IMR-90 (cell line): Measurements from ENCODE around the gene CD164L2. TPM values are rescaled to one million over a fixed set of nuclear protein-coding genes. Genes with fewer than 3 reads are reported as not detected.
A peak's percentile ranks its signal among the peaks of the same experiment; 100 is the strongest.

Experiments
- ATAC-seq: fragments of 200-7000 bp; cut with Tn5 transposase; 2 replicates; pipeline ENCODE4 v1.9.1; 2020; ENCODE audit warnings: low read depth, mild to moderate bottlenecking, moderate library complexity
- BruUV-seq: library from RNA; stranded (reverse); fragments of 400-500 nt; replicated peaks from 2 replicates; lab custom pipeline; 2021; lab: Mats Ljungman, UMichigan
- CTCF ChIA-PET: fragments of 300-600 bp; formaldehyde crosslinking; extraction: SDS; loops from one replicate; lab custom pipeline; 2021; ENCODE audit warnings: antibody characterized with exemption; lab: Yijun Ruan, JAX
- POLR2A ChIA-PET: fragments of 300-600 bp; sonication (Branson Sonifier 250); formaldehyde crosslinking; loops from one replicate; lab custom pipeline; 2022; ENCODE audit warnings: antibody characterized with exemption; ENCODE audit not compliant: unreplicated experiment; lab: Charles Lee
- DNase-seq: peaks from one replicate; pipeline ENCODE4 v3.0.0; 2013
- H2AFZ ChIP-seq: replicated peaks from 2 replicates; pipeline ENCODE3; 2013; ENCODE audit warnings: low read length, mild to moderate bottlenecking; ENCODE audit not compliant: poor library complexity
- H2AK5ac ChIP-seq: 2 replicates; pipeline ENCODE4 v1.6.1; 2013; ENCODE audit warnings: low read depth, low read length, inconsistent platforms
- H2AK9ac ChIP-seq: replicated peaks from 2 replicates; pipeline ENCODE3; 2013; ENCODE audit warnings: mild to moderate bottlenecking, low read depth, low read length, moderate library complexity; ENCODE audit not compliant: poor library complexity
- H2BK120ac ChIP-seq: 2 replicates; pipeline ENCODE4 v1.6.1; 2013; ENCODE audit warnings: low read depth, low read length, inconsistent platforms
- H2BK15ac ChIP-seq: 3 replicates; pipeline ENCODE4 v1.6.1; 2013; ENCODE audit warnings: low read depth, low read length, inconsistent platforms
- H2BK20ac ChIP-seq: 2 replicates; pipeline ENCODE4 v1.6.1; 2013; ENCODE audit warnings: low read depth, mild to moderate bottlenecking, inconsistent platforms, low read length, moderate library complexity
- H2BK5ac ChIP-seq: 2 replicates; pipeline ENCODE4 v1.6.1; 2013; ENCODE audit warnings: mild to moderate bottlenecking, low read depth, low read length, inconsistent platforms; ENCODE audit not compliant: poor library complexity, severe bottlenecking
- H3K14ac ChIP-seq: replicated peaks from 2 replicates; pipeline ENCODE4 v1.6.1; 2013; ENCODE audit warnings: low read depth, low read length, inconsistent platforms
- H3K18ac ChIP-seq: 2 replicates; pipeline ENCODE4 v1.6.1; 2013; ENCODE audit warnings: low read depth, low read length, control low read depth
- H3K23ac ChIP-seq: 2 replicates; pipeline ENCODE4 v1.6.1; 2013; ENCODE audit warnings: low read depth, low read length, inconsistent platforms
- H3K27ac ChIP-seq: 2 replicates; pipeline ENCODE4 v1.5.1; 2013; ENCODE audit warnings: mild to moderate bottlenecking, control low read depth, low read length; ENCODE audit not compliant: insufficient read depth
- H3K27me3 ChIP-seq: 2 replicates; pipeline ENCODE4 v1.6.1; 2013; ENCODE audit warnings: low read length; ENCODE audit not compliant: control insufficient read depth, insufficient read depth
- H3K36me3 ChIP-seq: 2 replicates; pipeline ENCODE4 v1.6.1; 2013; ENCODE audit warnings: low read length, mixed read lengths; ENCODE audit not compliant: control insufficient read depth, insufficient read depth
- H3K4ac ChIP-seq: 2 replicates; pipeline ENCODE4 v1.6.1; 2013; ENCODE audit warnings: low read depth, low read length, inconsistent platforms
- H3K4me1 ChIP-seq: 2 replicates; pipeline ENCODE4 v1.6.1; 2013; ENCODE audit warnings: low read length, mixed read lengths; ENCODE audit not compliant: control insufficient read depth, insufficient read depth
- H3K4me2 ChIP-seq: 2 replicates; pipeline ENCODE4 v1.6.1; 2013; ENCODE audit warnings: low read depth, mild to moderate bottlenecking, control low read depth, low read length, moderate library complexity
- H3K4me3 ChIP-seq: 2 replicates; pipeline ENCODE4 v1.5.1; 2013; ENCODE audit warnings: low read depth, mild to moderate bottlenecking, control low read depth, low read length, moderate library complexity; ENCODE audit not compliant: insufficient read depth
- H3K56ac ChIP-seq: 2 replicates; pipeline ENCODE4 v1.6.1; 2013; ENCODE audit warnings: low read length, inconsistent platforms; ENCODE audit not compliant: insufficient read depth; ENCODE audit errors: extremely low read depth
- H3K79me1 ChIP-seq, 2 experiments: 2 replicates each; pipeline ENCODE4 v1.6.1; 2013; ENCODE audit warnings: low read length in 2 of 2, inconsistent platforms in 1 of 2, low read depth in 1 of 2
- H3K9ac ChIP-seq: 2 replicates; pipeline ENCODE4 v1.6.1; 2013; ENCODE audit warnings: low read depth, low read length, control low read depth
- H3K9me1 ChIP-seq: 2 replicates; pipeline ENCODE4 v1.6.1; 2013; ENCODE audit warnings: low read length, inconsistent platforms; ENCODE audit not compliant: insufficient read depth
- H3K9me3 ChIP-seq: 2 replicates; pipeline ENCODE4 v1.6.1; 2013; ENCODE audit warnings: low read length; ENCODE audit not compliant: control insufficient read depth, insufficient read depth
- H4K20me1 ChIP-seq: 2 replicates; pipeline ENCODE4 v1.6.1; 2013; ENCODE audit warnings: low read length, inconsistent platforms; ENCODE audit not compliant: insufficient read depth
- H4K5ac ChIP-seq: 2 replicates; pipeline ENCODE4 v1.6.1; 2013; ENCODE audit warnings: mild to moderate bottlenecking, low read depth, low read length, control low read depth
- H4K8ac ChIP-seq, 2 experiments: 2 replicates each; pipeline ENCODE4 v1.6.1; 2013; ENCODE audit warnings: low read depth in 2 of 2, low read length in 2 of 2, control low read depth in 1 of 2, inconsistent platforms in 1 of 2
- H4K91ac ChIP-seq: 2 replicates; pipeline ENCODE4 v1.6.1; 2013; ENCODE audit warnings: low read depth, low read length, inconsistent platforms; ENCODE audit not compliant: insufficient read depth
- CEBPB ChIP-seq: IDR thresholded peaks from 2 replicates; pipeline ENCODE4 v1.6.1; 2012; ENCODE audit warnings: low read depth, low read length, improper control_type of control experiment
- RCOR1 ChIP-seq: IDR thresholded peaks from 2 replicates; pipeline ENCODE4 v1.6.1; 2012; ENCODE audit warnings: mild to moderate bottlenecking, low read length, improper control_type of control experiment; ENCODE audit not compliant: insufficient replicate concordance
- WGBS, 2 experiments: methylation state at CpG; one replicate each; pipeline versions ENCODE4 v1.1.5 to v1.1.7; 2013; ENCODE audit warnings: missing lambda C conversion rate in 2 of 2; ENCODE audit not compliant: insufficient read length in 1 of 2; ENCODE audit errors: extremely low coverage in 2 of 2; 5-methylcytosine and 5-hydroxymethylcytosine counted together
- dilution Hi-C: fragments of 300-500 bp; cut with HindIII; formaldehyde crosslinking; loops from one replicate; pipeline ENCODE4 v1.14.3; 2018; ENCODE audit warnings: low sequenced_read_pairs; ENCODE audit not compliant: unreplicated experiment
- in situ Hi-C: fragments of 300-500 bp; cut with MboI; formaldehyde crosslinking; loops from 3 replicates; pipeline ENCODE4 v1.14.3; 2019; ENCODE audit warnings: low sequenced_read_pairs, inconsistent platforms, mixed read lengths
- intact Hi-C: fragments of 100-400 bp; cut with micrococcal nuclease; formaldehyde crosslinking; loops from 2 replicates; pipeline ENCODE4 v1.10.0; 2022
- polyA plus RNA-seq, 3 experiments: library from polyadenylated mRNA; depleted of rRNA; stranded (reverse); fragments of >200 nt; gene quantifications; 2 replicates each; pipeline ENCODE4 v1.2.3, GENCODE V29; 2012; ENCODE audit warnings: low replicate concordance in 1 of 3
- total RNA-seq: library from RNA; depleted of rRNA; stranded (reverse); fragments of >200 nt; gene quantifications from 2 replicates; pipeline ENCODE4 v1.2.3, GENCODE V29; 2012
- TF ChIP-seq, protein P1 (sequence below): conservative IDR thresholded peaks from 2 replicates; pipeline ENCODE4 v1.5.1; 2012; ENCODE audit warnings: mild to moderate bottlenecking, low read depth, low read length, improper control_type of control experiment
- TF ChIP-seq, protein P2 (sequence below): fragments of 150-350 bp; IDR thresholded peaks from 2 replicates; pipeline ENCODE4 v1.6.1; 2016; ENCODE audit warnings: low read depth, mild to moderate bottlenecking, low read length, moderate library complexity, borderline replicate concordance

CD164L2 gene
- total and polyA plus RNA-seq, 2 of the 4 experiments (the other 2 are of a cell fraction): not detected

GRCh38 chr1:27380766-27381733, 2.1 kb downstream of the CD164L2 start:
- intact Hi-C loops: no loop called here
- Histone ChIP-seq H3K27ac (no peak overlapping the region), H3K23ac (no peak overlapping the region), H4K91ac (no peak overlapping the region), H2AFZ (no peak overlapping the region), H3K56ac (no peak overlapping the region), H2BK5ac (no peak overlapping the region), H3K14ac (no peak overlapping the region), H2AK9ac (peak overlapping the region; percentile 81), H3K9me3 (no peaks in the 10 kb centered on the region), H3K4me1 (no peaks in the 10 kb centered on the region), H3K36me3 (no peaks in the 10 kb centered on the region), H3K27me3 (peaks cover 31% of the 10 kb centered on the region), H3K4me3 (no peak overlapping the region), H3K9me1 (no peaks in the 10 kb centered on the region), H3K4ac (no peak overlapping the region), H3K4me2 (no peak overlapping the region), H3K18ac (no peak overlapping the region), H2BK20ac (no peak overlapping the region), H2BK120ac (no peak overlapping the region), H4K8ac (no peak overlapping the region), H3K79me1 (no peaks in the 10 kb centered on the region), H4K20me1 (no peaks in the 10 kb centered on the region; the same call in 1 of the 2 replicates), H2BK15ac (no peak overlapping the region), H4K5ac (no peak overlapping the region), H2AK5ac (no peak overlapping the region), H3K9ac (no peak overlapping the region)
- dilution Hi-C loops: no loop called here
- no TSS peak for BruUV-seq
- CTCF ChIA-PET: interaction anchor here (0.8 kb wide), 1 partner anchor 14 kb away, joined by 3 read pairs; the partner anchor contains the start of gene MAP3K6
- 55% methylated on average over 2 of the region's 12 CpGs; no CpG with 5 or more reads in 1 of the 2 experiments for WGBS, 2 experiments
- ATAC-seq: no peak
- in situ Hi-C loops: no loop called here
- POLR2A ChIA-PET: no interaction called here
- TF ChIP-seq RCOR1: no peak
- TF ChIP-seq CEBPB: no peak
- TF ChIP-seq, protein P1, sequence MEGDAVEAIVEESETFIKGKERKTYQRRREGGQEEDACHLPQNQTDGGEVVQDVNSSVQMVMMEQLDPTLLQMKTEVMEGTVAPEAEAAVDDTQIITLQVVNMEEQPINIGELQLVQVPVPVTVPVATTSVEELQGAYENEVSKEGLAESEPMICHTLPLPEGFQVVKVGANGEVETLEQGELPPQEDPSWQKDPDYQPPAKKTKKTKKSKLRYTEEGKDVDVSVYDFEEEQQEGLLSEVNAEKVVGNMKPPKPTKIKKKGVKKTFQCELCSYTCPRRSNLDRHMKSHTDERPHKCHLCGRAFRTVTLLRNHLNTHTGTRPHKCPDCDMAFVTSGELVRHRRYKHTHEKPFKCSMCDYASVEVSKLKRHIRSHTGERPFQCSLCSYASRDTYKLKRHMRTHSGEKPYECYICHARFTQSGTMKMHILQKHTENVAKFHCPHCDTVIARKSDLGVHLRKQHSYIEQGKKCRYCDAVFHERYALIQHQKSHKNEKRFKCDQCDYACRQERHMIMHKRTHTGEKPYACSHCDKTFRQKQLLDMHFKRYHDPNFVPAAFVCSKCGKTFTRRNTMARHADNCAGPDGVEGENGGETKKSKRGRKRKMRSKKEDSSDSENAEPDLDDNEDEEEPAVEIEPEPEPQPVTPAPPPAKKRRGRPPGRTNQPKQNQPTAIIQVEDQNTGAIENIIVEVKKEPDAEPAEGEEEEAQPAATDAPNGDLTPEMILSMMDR: no peak
- TF ChIP-seq, protein P2, sequence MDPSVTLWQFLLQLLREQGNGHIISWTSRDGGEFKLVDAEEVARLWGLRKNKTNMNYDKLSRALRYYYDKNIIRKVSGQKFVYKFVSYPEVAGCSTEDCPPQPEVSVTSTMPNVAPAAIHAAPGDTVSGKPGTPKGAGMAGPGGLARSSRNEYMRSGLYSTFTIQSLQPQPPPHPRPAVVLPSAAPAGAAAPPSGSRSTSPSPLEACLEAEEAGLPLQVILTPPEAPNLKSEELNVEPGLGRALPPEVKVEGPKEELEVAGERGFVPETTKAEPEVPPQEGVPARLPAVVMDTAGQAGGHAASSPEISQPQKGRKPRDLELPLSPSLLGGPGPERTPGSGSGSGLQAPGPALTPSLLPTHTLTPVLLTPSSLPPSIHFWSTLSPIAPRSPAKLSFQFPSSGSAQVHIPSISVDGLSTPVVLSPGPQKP: no peak
- no peak for DNase-seq
